Activated naive CD4-positive, alpha-beta T cell treated with anti-CD3 and anti-CD28 coated beads, Interleukin-2, amount 50 U/mL, for 16 hours (primary cell): ENCODE results near the gene ZBTB40.

ENCODE experiments used
- DNase-seq: peaks from one replicate; pipeline ENCODE4 v3.0.0-alpha.2; 2020

Gene ZBTB40

DNA sequence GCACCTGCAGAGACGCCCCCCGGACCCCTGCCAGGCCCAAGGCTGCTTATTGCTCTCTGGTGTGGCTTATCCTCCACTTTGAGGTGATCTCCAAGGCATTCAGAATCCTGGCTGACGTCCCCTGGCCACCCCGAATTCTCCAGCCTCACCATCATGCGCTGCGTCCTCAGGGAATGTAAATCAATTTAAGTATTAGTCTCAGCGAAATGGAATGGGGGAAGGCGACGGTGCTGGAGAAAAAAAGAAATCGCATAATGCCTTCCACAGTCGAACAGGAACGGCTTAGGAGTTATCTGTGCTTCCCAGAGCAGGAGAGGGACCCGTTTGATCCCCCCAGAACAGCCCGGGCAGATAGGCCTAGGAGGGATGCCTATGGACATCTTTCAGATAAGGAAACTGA, 114.5 kb downstream of the ZBTB40 start:
- DNase-seq, result no peak

- no peak for DNase-seq
Observed at GRCh38 chr1:22567197-22567596, 115.5 kb downstream of the ZBTB40 start.

DNA sequence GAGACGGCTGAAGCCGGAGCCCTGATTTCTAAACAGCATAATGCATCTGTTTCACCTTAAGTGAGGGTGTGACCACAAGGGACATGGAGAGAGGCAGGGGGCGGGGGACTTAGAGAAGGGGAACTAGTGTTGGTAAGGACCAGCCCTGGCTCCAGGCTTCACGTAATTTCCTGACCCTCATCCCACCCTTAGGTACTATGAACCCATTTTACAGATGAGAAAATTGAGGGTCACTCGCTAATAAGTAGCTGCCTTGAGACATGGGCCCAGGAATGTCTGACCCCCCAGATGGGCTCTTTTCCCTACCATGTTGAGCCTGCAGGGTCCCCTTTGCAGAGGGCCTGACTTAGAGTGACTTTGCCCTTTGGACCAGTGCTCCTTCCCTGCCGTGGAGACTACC, 116.3 kb downstream of the ZBTB40 start:
- DNase-seq, result no peak

GRCh38 chr1:22569269-22569668, 117.6 kb downstream of the ZBTB40 start:
- no peak for DNase-seq

DNA sequence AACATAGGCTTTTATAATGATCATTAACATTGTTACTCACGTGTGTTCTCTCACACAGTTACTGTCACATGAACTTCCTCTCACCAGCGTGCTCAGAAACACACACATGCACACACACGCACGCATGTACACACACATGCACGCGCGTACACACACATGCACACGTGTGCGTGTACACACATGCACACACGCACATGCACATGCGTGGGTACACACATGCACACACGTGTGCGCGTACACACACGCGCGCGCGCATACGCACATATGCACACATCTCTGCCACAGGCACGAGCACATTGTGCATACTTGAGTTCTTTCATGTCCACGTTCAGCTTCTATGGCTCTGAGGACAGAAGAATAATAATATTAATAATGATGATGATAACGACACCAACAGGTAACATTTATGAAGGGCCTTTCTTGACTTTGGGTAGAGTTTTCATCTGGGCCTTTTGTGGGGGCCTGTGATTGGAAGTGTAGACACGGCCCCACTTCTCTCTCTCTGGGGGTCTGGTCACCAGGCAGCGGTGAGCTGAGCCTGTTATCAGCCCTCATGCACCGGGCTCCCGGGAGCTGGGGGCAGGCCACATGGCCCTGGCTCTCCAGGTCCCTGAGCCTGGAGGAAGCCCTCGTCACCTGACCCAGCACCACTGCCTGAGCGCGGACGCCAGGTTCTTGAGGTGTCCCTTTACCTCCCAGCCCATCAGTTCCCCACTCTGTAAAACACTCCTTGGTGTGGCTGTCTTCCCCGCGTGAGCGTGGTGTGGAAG, 118.7 kb downstream of the ZBTB40 start:
- DNase-seq, result no peak

DNA sequence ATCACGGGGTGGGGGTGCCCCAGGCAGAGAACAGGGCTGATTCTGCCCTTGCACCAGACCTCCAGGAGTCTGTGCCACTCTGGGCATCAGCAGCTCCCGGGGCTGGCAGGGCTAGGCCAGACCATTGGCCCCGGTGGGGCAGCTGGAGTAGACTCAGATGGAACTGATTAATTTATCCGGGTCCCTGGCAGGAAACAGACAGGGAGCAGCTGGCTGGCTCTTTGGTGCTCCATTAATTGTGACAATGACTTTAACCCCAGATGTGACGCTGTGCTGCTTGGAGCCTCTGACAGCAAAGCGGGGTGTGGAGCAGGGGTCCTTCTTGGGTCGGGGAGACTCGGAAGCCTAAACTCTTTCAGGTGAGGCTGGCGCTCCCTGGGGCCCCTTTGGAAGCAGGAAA, 121.2 kb downstream of the ZBTB40 start:
- no peak for DNase-seq

DNA sequence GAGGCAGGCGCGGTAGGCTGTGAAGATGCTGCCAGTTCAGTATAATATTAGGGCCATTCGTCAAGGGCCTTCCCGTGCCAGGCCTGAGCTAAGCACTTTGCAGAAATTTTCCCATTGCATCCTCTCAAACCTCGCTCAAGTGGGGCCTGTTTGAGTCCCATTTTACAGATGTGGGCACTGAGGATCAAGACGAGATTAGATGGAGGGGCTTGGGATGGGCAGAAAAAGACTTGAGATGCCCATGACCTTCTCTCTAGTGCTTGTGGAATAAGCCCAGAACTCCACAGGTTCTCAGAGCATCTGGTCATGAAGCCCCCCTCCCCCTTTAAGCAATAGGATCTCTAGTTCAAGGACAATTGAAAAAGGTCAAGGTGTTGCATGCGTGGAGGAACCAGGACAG, 121.6 kb downstream of the ZBTB40 start:
- DNase-seq, result no peak

DNA sequence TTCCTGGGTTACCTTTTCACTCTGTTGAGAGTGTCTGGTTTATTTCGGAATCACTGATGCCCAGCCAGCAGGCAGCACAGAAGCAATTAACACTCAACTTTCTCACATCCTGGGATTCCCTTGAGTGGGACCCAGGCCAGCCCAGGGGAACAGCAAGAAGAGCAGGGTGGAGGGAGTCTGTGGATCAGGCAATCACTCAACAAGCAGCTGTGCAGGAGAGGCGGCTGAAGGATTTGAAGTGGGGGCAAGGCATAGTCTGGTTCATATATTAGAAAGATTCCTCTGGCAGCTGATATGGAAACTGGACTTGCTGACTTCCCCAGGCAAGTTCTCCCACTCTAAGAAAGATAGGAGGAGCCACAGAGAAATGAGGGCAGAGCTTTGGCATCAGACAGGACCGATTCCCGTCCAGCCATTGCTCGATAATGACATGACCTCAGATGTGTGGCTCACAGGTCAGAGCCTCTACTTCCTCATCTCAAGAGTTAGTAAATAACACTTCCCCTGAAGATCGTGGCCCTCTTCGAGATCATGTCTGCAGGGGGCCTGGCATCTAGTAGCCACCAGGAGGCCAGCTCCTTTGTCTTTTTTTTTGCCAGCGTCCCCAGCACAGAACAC, 124.0 kb downstream of the ZBTB40 start:
- DNase-seq, result no peak

- no peak for DNase-seq
Observed at GRCh38 chr1:22576150-22576544, 124.5 kb downstream of the ZBTB40 start.

GRCh38 chr1:22576617-22577016, 125.0 kb downstream of the ZBTB40 start:
- no peak for DNase-seq

- no peak for DNase-seq
Observed at GRCh38 chr1:22578732-22579361, 127.2 kb downstream of the ZBTB40 start.

- DNase-seq, result no peak
Observed at GRCh38 chr1:22579541-22580155, 128.0 kb downstream of the ZBTB40 start.
